HG03457 (cell line): ENCODE data around the gene COL8A1.
A peak's percentile ranks its signal among the peaks of the same experiment; 100 is the strongest.

Experiments
- ATAC-seq: cut with Tn5 transposase; IDR thresholded peaks from one replicate; pipeline ENCODE4 v1.9.1; 2021; ENCODE audit warnings: moderate number of reproducible peaks; ENCODE audit not compliant: unreplicated experiment

The COL8A1 gene

GRCh38 chr3:99781761-99782160 is 143.4 kb downstream of the COL8A1 start:
- ATAC-seq, result no peak

- no peak for ATAC-seq
Observed at GRCh38 chr3:99783011-99783573, 144.7 kb downstream of the COL8A1 start.

GRCh38 chr3:99789011-99789721 is 150.8 kb downstream of the COL8A1 start:
- ATAC-seq, result peak; percentile 79

- no peak for ATAC-seq
Observed at GRCh38 chr3:99794485-99794884, 156.1 kb downstream of the COL8A1 start.

- no peak for ATAC-seq
Observed at GRCh38 chr3:99795573-99795972, 157.2 kb downstream of the COL8A1 start.

GRCh38 chr3:99799422-99799821 is 161.0 kb downstream of the COL8A1 start:
- no peak for ATAC-seq

- ATAC-seq, result no peak
Observed at GRCh38 chr3:99803297-99803696, 164.9 kb downstream of the COL8A1 start.

- ATAC-seq, result no peak
Observed at GRCh38 chr3:99805160-99805559, 166.8 kb downstream of the COL8A1 start.

GRCh38 chr3:99808163-99808794 is 169.9 kb downstream of the COL8A1 start:
- peak; percentile 59 for ATAC-seq

GRCh38 chr3:99809565-99809964 is 171.2 kb downstream of the COL8A1 start:
- no peak for ATAC-seq

- ATAC-seq, result no peak
Observed at GRCh38 chr3:99810403-99810802, 172.0 kb downstream of the COL8A1 start.

- ATAC-seq, result no peak
Observed at GRCh38 chr3:99817047-99817436, 178.6 kb downstream of the COL8A1 start.

GRCh38 chr3:99817437-99818240 is 179.2 kb downstream of the COL8A1 start, which contains the start of gene CMSS1:
CMSS1 (plus strand) TSS chr3:99817862.
- ATAC-seq, result peak; percentile 93

- no peak for ATAC-seq
Observed at GRCh38 chr3:99818818-99819217, 180.4 kb downstream of the COL8A1 start.

GRCh38 chr3:99823723-99824711 is 185.6 kb downstream of the COL8A1 start:
- no peak for ATAC-seq

GRCh38 chr3:99825004-99825640 is 186.7 kb downstream of the COL8A1 start:
- no peak for ATAC-seq

- ATAC-seq, result no peak
Observed at GRCh38 chr3:99829844-99830243, 191.4 kb downstream of the COL8A1 start.

GRCh38 chr3:99833617-99834205 is 195.3 kb downstream of the COL8A1 start:
- no peak for ATAC-seq

- ATAC-seq, result no peak
Observed at GRCh38 chr3:99834211-99834957, 196.0 kb downstream of the COL8A1 start.
